Activated naive CD8-positive, alpha-beta T cell treated with anti-CD3 and anti-CD28 coated beads for 36 hours (primary cell): ENCODE results near the gene ZCCHC9. TPM values are rescaled to one million over a fixed set of nuclear protein-coding genes. Genes with fewer than 3 reads are reported as not detected.
"Not testable (repeated sequence)": the region's sequence is repeated elsewhere in the genome, so short reads cannot be mapped to it uniquely, and the experiment has no call there.

Source experiments
- DNase-seq: peaks from one replicate; pipeline ENCODE4 v3.0.0; 2021
- H3K27ac Mint-ChIP-seq: one replicate; pipeline ENCODE4 v1.8.0; 2022; ENCODE audit warnings: mild to moderate bottlenecking, moderate library complexity, mixed read lengths
- H3K27me3 Mint-ChIP-seq: one replicate; pipeline ENCODE4 v1.8.0; 2022; ENCODE audit warnings: mild to moderate bottlenecking, mixed read lengths
- H3K36me3 Mint-ChIP-seq: one replicate; pipeline ENCODE4 v1.8.0; 2021; ENCODE audit warnings: mild to moderate bottlenecking, mixed read lengths
- H3K4me1 Mint-ChIP-seq: one replicate; pipeline ENCODE4 v1.8.0; 2021; ENCODE audit warnings: mixed read lengths
- H3K4me3 Mint-ChIP-seq: one replicate; pipeline ENCODE4 v1.8.0; 2022; ENCODE audit warnings: mild to moderate bottlenecking, moderate library complexity, mixed read lengths
- H3K9me3 Mint-ChIP-seq: one replicate; pipeline ENCODE4 v1.8.0; 2022; ENCODE audit warnings: mixed read lengths
- total RNA-seq, 2 experiments: library from RNA; stranded (reverse); gene quantifications; one replicate each; pipeline ENCODE4 v1.2.3, GENCODE V29; 2021

ZCCHC9 gene
- total RNA-seq, 2 experiments from 2014 or later = 38.9 to 39.8 TPM

GRCh38 chr5:81317536-81317935, 16.1 kb downstream of the ZCCHC9 start:
- H3K36me3 Mint-ChIP-seq = peaks cover 3% of the 10 kb centered on the region
- no peaks in the 10 kb centered on the region for H3K27me3 Mint-ChIP-seq
- peaks cover 1% of the 10 kb centered on the region for H3K4me1 Mint-ChIP-seq
- H3K4me3 Mint-ChIP-seq = no peak overlapping the region
- H3K9me3 Mint-ChIP-seq = no peaks in the 10 kb centered on the region
- H3K27ac Mint-ChIP-seq = no peak overlapping the region
- DNase-seq = no peak

- Mint-ChIP-seq H3K27ac (no peak overlapping the region), H3K4me1 (no peaks in the 10 kb centered on the region), H3K4me3 (no peak overlapping the region), H3K9me3 (no peaks in the 10 kb centered on the region), H3K27me3 (no peaks in the 10 kb centered on the region), H3K36me3 (no peaks in the 10 kb centered on the region)
- no peak for DNase-seq
Measured at GRCh38 chr5:81326554-81326953, 25.2 kb downstream of the ZCCHC9 start.

- Mint-ChIP-seq H3K4me1 (no peaks in the 10 kb centered on the region), H3K9me3 (peaks cover 2% of the 10 kb centered on the region), H3K36me3 (peaks cover 2% of the 10 kb centered on the region), H3K4me3 (no peak overlapping the region), H3K27me3 (no peaks in the 10 kb centered on the region), H3K27ac (no peak overlapping the region)
- DNase-seq = no peak
Measured at GRCh38 chr5:81334304-81335061, 33.1 kb downstream of the ZCCHC9 start.

- DNase-seq = no peak
Measured at GRCh38 chr5:81335946-81336345, 34.6 kb downstream of the ZCCHC9 start.

GRCh38 chr5:81336556-81336955, 35.2 kb downstream of the ZCCHC9 start:
- Mint-ChIP-seq H3K27me3 (no peaks in the 10 kb centered on the region), H3K4me3 (no peak overlapping the region), H3K4me1 (no peaks in the 10 kb centered on the region), H3K9me3 (peaks cover 2% of the 10 kb centered on the region), H3K36me3 (peaks cover 2% of the 10 kb centered on the region), H3K27ac (no peak overlapping the region)
- no peak for DNase-seq

More at GRCh38 chr5:81335946-81336345, 34.6 kb downstream of the ZCCHC9 start:
- Mint-ChIP-seq H3K27me3 (no peaks in the 10 kb centered on the region), H3K27ac (no peak overlapping the region), H3K4me1 (no peaks in the 10 kb centered on the region), H3K36me3 (peaks cover 2% of the 10 kb centered on the region), H3K4me3 (no peak overlapping the region), H3K9me3 (peaks cover 2% of the 10 kb centered on the region)

GRCh38 chr5:81337803-81338202, 36.4 kb downstream of the ZCCHC9 start:
- Mint-ChIP-seq H3K4me3 (no peak overlapping the region), H3K9me3 (peaks cover 2% of the 10 kb centered on the region), H3K27ac (no peak overlapping the region), H3K4me1 (no peaks in the 10 kb centered on the region), H3K27me3 (no peaks in the 10 kb centered on the region), H3K36me3 (peaks cover 2% of the 10 kb centered on the region)
- no peak for DNase-seq

- H3K27ac Mint-ChIP-seq, H3K4me1 Mint-ChIP-seq, DNase-seq, H3K36me3 Mint-ChIP-seq, H3K4me3 Mint-ChIP-seq, H3K9me3 Mint-ChIP-seq, H3K27me3 Mint-ChIP-seq: not testable (repeated sequence)
Measured at GRCh38 chr5:81338213-81338612, 36.8 kb downstream of the ZCCHC9 start.

GRCh38 chr5:81344736-81345135, 43.3 kb downstream of the ZCCHC9 start:
- H3K27me3 Mint-ChIP-seq = no peaks in the 10 kb centered on the region
- no peaks in the 10 kb centered on the region for H3K9me3 Mint-ChIP-seq
- no peak overlapping the region for H3K27ac Mint-ChIP-seq
- DNase-seq = no peak
- H3K4me1 Mint-ChIP-seq = peaks cover 3% of the 10 kb centered on the region
- H3K36me3 Mint-ChIP-seq = no peaks in the 10 kb centered on the region
- H3K4me3 Mint-ChIP-seq = no peak overlapping the region

GRCh38 chr5:81345411-81346003, 44.1 kb downstream of the ZCCHC9 start:
- Mint-ChIP-seq H3K36me3 (no peaks in the 10 kb centered on the region), H3K27ac (no peak overlapping the region), H3K4me3 (no peak overlapping the region), H3K4me1 (peaks cover 3% of the 10 kb centered on the region), H3K9me3 (no peaks in the 10 kb centered on the region), H3K27me3 (no peaks in the 10 kb centered on the region)
- DNase-seq = no peak

- Mint-ChIP-seq H3K4me1 (peaks cover 3% of the 10 kb centered on the region), H3K27ac (no peak overlapping the region), H3K4me3 (no peak overlapping the region), H3K36me3 (no peaks in the 10 kb centered on the region), H3K9me3 (no peaks in the 10 kb centered on the region), H3K27me3 (no peaks in the 10 kb centered on the region)
- no peak for DNase-seq
Measured at GRCh38 chr5:81349161-81349560, 47.8 kb downstream of the ZCCHC9 start.

- DNase-seq = no peak
- Mint-ChIP-seq H3K36me3 (no peaks in the 10 kb centered on the region), H3K27me3 (no peaks in the 10 kb centered on the region), H3K9me3 (no peaks in the 10 kb centered on the region), H3K4me3 (no peak overlapping the region), H3K27ac (no peak overlapping the region), H3K4me1 (peaks cover 3% of the 10 kb centered on the region)
Measured at GRCh38 chr5:81350507-81350906, 49.1 kb downstream of the ZCCHC9 start.

- Mint-ChIP-seq H3K27me3 (no peaks in the 10 kb centered on the region), H3K4me1 (peaks cover under 1% of the 10 kb centered on the region), H3K27ac (no peak overlapping the region), H3K4me3 (no peak overlapping the region), H3K36me3 (no peaks in the 10 kb centered on the region), H3K9me3 (no peaks in the 10 kb centered on the region)
- no peak for DNase-seq
Measured at GRCh38 chr5:81353189-81353588, 51.8 kb downstream of the ZCCHC9 start.

GRCh38 chr5:81354093-81354492, 52.7 kb downstream of the ZCCHC9 start:
- no peak overlapping the region for H3K4me3 Mint-ChIP-seq
- H3K27me3 Mint-ChIP-seq = no peaks in the 10 kb centered on the region
- H3K36me3 Mint-ChIP-seq = no peaks in the 10 kb centered on the region
- no peaks in the 10 kb centered on the region for H3K4me1 Mint-ChIP-seq
- H3K9me3 Mint-ChIP-seq = no peaks in the 10 kb centered on the region
- no peak overlapping the region for H3K27ac Mint-ChIP-seq
- DNase-seq = no peak

GRCh38 chr5:81355291-81356251, 54.2 kb downstream of the ZCCHC9 start:
- DNase-seq = no peak
- no peak overlapping the region for H3K27ac Mint-ChIP-seq
- no peaks in the 10 kb centered on the region for H3K36me3 Mint-ChIP-seq
- H3K4me3 Mint-ChIP-seq = no peak overlapping the region
- H3K9me3 Mint-ChIP-seq = no peaks in the 10 kb centered on the region
- no peaks in the 10 kb centered on the region for H3K4me1 Mint-ChIP-seq
- H3K27me3 Mint-ChIP-seq = no peaks in the 10 kb centered on the region

- Mint-ChIP-seq H3K36me3 (no peaks in the 10 kb centered on the region), H3K4me1 (no peaks in the 10 kb centered on the region), H3K4me3 (no peak overlapping the region), H3K9me3 (no peaks in the 10 kb centered on the region), H3K27me3 (no peaks in the 10 kb centered on the region), H3K27ac (no peak overlapping the region)
- DNase-seq = no peak
Measured at GRCh38 chr5:81359108-81359507, 57.7 kb downstream of the ZCCHC9 start.
